Measurements from ENCODE around the gene ZNF423.

ZNF423 gene

DNA sequence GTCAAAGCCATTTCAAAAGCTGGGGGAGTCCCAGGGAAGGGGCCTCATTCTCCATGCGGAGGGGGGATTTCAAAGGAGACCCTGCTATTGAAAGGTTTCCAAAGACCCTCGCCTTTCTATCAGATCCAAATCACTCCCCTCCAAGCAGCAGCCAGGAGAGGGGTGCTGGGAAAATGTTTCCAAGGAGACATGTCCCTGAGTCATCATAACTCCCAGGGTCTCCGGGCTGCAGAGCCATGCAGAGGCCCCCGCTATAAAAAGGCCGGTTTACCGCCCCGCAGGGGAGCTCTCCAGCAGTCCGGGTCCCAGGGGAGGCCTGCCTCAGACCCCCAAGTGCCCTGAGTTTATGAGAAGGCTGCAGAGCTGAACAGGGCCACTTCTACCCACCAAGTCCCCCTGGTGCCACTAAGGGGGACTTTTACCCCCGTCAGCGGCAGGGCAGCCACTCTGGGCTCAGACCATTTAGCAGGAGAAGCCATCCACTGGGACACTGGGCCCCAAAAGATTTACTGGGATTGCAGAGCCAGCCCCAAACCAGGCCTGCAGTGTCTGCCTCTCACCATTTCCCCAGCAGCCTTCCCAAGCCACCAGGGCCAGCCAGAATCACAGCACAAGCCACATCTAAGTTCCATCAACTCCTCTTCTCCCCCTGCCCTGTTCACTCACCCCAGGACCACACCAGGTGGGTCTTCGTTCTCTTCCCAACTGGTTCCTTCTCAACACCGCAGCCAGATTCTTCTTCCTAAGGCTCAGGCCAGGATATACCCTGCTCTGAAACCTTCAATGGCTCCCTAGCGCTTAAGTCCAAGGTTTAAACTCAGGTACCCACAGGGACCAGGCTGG is 234.4 kb downstream of the ZNF423 start:
- no peak for DNase-seq (ENCODE audit: low read depth)

DNA sequence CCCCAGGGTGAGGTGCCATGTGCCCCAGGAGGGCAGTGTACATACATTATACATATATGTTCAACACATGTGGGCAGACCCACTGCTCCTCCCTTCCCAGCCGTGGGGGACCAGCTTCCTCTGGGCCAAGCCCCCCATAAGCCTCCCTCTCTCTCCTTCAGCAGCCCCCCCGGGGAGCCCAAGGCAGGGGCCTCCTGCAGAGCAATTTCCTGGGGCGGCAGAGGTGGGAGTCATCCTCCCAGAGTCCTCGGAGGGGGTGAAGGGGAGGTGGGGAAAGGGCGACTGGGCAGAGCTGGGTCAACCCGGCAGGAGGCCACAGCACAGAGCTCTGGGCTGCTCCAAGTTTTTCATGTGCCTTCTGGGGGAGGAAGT is 235.1 kb downstream of the ZNF423 start:
- DNase-seq (ENCODE audit: low read depth), result no peak

DNA sequence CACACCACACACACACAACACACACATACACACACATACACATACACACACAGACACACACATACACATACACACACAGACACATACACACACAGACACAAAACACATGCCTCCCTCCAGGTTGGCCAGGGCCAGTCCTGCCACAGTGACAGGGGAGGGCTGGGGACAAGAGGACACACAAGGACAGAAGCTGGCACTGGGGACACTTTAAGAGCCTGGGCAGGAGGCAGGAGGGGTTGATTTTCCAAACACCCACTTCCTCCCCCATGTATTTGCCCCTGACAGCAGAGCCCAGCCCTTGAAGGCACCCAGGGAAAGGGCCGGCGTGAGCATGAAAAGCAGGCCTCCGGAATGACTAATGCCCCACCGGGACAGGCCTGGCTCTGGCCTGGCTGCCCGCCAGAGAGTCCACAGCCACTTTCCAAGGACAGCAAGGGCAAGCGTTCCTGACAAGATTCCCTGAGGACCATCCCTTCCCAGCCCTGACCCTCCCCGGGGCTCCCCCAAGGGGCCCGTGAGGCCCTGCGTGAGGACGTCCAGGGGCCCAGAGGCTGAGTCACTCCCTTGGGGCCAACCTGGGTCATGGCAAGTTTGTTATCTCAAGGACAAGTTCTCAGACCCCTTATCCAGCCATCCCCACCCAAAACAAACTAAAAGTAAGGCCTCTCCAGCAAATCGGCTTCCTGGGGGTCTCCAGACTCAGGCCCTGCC is 235.6 kb downstream of the ZNF423 start:
- no peak for DNase-seq (ENCODE audit: low read depth)

DNA sequence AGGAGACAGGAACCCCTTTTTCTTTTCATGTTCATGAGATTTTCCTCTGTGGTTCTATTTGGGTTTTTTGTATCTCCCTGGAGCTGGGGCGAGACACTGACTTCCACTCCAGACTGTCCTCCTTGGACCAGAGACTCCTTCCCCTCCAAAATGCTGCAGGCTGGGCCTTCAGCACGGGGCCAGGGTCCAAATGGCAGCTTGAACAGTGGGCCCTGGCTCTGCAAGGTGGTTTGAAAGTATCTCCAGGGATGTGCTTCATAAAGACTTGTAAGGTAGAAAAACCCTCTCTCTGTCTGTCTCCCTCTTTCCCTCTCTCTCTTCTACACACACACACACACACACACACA is 236.1 kb downstream of the ZNF423 start:
- no peak for DNase-seq (ENCODE audit: low read depth)

DNA sequence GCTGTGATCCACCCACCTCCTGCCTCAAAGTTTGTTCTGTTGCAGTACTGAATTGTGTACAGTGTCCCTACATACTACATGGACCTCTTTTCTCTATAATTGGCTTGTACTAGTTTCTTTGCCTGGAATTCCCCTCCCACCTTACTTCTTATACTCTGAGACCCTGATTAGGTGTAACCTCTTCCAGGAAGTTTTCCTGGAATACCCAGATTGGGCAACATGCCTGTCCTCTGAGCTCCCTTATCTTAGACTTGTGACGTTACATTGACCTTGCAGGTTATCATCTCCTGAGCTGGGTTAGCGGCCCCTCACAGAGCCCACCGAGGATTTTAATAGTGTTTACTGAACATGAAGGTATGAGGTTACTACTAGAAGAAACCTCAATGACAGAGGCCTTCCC is 237.0 kb downstream of the ZNF423 start:
- DNase-seq (ENCODE audit: low read depth), result no peak

DNA sequence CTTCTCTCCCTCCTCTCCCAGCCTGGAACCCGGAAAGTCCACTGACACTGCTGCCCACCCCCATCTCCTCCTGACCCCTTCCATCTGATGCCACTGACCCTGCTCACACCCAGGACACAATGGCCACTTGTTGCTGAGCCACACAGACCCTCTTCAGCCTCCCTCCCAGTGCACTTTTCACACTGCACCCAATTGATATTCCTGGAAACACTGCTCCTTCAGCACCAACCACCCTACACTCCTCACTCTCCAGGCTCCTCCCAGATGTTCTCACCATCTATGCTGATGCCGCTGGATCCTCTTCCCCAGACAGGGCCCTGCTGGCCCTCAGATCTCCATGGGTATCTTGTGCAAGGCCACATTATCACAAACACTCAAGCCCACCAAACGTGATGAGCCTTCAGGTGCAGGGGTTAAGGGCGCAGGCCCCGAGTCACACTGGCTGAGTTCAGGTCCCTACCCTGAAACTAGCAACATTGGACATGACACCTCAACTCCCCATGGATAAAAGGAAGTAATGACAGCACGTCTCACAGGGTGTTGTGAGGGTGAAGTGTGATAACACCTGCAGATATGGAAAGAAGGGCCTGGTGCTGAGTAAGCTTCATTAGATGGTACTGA is 238.1 kb downstream of the ZNF423 start:
- no peak for DNase-seq (ENCODE audit: low read depth)

DNA sequence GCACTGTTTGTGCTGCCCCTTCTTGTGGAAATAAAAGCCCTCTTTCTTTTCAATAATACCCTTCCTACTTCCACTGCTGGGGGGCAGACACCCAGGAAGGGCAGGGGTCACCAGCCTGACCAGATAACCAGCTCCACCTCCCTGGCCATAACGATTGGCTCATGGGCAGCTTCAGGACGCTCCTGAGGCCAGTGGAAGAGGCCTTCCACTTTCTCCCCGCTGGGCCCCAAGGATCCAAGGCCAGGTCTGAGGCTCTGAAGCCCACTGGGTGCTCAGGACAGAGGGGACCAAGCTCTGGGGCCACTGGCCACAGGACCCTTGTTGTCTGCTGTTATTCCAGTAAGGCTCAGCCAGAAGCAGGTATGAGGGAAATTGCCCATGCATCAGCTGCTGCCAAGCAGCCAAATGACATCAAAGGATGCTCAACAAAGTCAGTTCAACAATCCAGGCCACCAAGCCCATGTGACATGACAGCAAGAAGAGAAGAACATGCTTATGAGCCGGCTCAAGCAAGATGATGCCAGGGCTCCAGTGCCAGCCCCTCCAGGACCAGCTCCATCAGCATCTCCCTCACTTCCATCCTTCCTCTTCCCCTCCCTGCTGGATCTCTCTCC is 238.8 kb downstream of the ZNF423 start:
- no peak for DNase-seq (ENCODE audit: low read depth)

DNA sequence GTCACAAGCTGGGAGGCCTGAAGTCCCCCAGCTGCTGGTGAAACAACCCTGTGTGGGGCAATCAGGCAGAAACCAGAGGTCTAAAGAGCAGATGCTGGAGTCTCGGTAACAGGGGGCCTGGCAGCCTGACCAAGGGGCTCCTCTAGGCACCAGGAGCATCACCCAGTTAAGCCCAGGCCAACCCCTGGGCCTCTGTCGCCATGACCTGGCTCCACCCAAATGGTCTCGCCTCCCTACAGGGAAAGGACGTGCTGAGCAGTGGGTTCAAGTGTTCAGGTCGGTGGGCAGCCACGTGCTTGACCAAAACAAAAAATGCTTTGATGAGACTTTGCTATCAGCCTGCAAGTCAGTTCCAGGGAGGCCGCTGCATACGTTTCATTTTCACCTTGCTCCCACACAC is 240.3 kb downstream of the ZNF423 start:
- DNase-seq (ENCODE audit: low read depth), result no peak

DNA sequence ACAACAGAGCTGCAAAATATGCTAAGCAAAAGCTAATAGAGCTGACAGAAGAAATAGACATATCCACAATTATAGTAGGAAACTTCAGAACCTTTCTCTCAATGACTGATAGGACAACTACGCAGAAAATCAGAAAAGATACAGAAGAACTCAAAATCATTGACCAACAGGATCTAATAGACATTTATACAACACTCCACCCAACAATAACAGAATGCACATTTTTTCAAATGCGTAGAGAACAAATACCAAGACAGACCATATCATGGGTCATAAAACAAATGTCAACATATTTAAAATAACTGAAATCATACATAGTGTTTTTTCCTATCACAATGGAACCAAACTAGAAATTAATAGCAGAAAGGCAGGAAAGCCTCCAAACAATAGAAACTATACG is 244.9 kb downstream of the ZNF423 start:
- no peak for DNase-seq (ENCODE audit: low read depth)

DNA sequence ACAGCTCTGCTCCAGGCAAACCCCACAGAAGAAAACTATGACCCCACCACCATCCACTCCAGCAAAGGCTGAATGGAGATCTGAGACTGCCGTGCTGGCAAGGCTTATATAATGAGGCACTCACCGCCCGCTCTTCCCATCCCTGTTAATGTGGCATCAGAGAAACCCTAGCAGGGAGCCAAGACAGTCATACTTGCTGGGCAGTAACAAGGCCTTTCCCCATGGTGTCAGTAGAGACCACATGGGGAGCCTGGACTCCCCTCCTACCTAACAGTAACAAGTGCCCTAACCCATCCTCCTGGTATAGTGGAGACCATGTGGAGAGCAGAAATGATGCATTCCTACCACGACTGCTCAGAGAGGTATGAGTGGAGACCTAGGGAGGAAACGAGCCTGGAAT is 247.1 kb downstream of the ZNF423 start:
- DNase-seq (ENCODE audit: low read depth), result no peak

DNA sequence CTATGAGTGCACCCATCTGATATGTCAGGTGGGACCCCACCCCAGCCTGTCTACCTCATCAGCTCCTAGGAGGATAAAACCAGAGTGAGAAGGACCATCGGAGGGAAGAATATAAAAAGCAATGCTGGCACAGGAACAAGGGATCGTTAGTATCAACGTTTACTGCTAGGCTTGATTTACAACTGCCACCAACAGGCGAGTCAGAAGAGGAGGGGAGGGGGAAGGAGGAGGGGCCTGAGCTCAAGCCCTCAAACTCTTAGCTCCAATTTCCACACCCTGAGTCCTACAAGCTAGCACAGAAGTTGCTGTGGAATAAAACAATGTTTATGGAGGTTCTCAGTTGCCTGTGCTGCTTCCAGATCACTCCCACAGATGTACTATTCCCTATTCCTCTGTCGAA is 247.8 kb downstream of the ZNF423 start:
- DNase-seq (ENCODE audit: low read depth), result no peak

DNA sequence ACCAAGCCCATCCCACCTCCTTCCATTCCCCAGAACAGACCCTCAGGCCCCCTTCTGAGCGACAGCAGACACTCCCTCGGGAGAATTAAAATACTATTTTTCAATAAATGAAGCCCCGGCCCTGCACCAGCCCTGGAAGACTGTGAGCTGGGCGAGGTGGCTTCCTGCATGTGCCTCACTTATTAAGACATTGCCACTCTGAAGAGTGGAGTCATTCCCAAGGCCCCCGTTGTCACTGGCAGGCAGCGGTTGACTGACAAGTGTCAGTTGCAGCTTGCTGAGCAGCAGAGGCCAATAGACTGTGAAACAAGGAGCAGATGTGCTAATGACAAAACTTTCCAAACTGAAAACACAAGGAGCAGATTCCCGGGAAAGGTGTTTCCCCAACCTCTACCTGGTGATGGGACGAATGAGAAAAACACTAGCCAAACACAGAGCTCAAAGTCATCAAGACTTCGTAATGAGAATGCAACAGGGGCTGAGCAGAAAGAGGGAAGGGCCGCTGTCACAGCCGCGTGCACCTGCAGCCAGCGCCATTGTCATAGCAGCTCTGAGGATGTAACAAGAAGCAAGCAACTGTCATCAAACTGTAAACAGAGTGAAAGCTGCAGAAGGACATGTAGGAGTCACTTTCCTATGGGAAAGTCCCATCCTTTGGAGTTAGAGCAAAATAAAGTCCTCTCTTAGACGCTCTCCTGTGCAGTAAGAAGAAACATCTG is 250.2 kb downstream of the ZNF423 start:
- no peak for DNase-seq (ENCODE audit: low read depth)

DNA sequence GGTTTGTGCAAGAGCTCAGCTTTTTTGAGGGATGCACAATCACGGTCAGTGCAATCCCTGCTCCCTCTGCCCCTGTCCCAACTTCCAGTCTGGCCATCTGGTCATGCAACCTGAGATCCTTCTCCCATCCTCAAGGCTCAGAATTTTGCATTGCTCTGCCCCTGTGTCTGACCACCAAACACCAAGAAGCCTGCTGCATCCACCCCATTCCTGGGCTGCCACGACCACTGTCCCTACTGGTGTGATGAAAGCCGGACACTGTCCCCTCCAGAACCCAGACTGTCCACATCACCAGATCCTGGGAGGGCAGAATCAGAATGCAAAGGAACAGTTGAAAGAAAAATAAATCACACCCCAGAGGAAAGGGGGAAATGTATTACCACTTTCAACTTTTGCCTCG is 251.3 kb downstream of the ZNF423 start:
- no peak for DNase-seq (ENCODE audit: low read depth)

DNA sequence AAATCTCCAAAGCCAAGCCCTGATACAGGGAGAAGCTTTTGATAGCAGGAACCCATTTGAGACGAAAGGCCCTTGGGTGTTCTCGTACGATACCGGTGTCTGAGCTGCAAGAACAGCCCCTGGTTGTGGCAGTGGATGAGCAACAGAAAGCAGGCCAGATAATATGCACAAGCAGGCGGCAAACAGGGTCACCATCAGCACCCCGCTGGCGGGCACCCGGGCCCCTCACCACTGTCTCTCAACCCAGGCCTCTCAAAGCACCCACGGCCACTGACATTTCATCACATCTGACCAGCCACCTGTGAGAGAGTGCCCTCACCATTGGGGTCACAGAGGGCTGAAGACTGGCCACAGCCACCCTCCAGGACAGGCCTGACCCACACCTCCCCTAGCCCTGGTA is 252.0 kb downstream of the ZNF423 start:
- no peak for DNase-seq (ENCODE audit: low read depth)

DNA sequence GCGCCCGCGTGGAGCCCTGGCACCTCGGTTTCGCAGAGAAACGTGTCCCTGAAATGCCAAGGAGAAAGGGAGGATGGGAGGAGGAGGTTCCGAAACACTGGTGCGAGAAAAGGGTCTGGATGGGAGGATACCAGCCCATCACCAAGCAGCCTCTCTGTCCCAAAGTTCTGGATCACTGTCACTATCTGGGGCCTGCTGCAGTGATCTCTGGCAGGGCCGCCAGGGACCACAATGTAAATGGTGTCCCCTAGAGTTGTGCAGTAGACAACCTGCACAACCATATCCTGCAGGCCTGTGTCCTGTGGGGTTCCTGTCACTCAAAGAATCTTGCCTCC is 253.0 kb downstream of the ZNF423 start:
- no peak for DNase-seq (ENCODE audit: low read depth)

DNA sequence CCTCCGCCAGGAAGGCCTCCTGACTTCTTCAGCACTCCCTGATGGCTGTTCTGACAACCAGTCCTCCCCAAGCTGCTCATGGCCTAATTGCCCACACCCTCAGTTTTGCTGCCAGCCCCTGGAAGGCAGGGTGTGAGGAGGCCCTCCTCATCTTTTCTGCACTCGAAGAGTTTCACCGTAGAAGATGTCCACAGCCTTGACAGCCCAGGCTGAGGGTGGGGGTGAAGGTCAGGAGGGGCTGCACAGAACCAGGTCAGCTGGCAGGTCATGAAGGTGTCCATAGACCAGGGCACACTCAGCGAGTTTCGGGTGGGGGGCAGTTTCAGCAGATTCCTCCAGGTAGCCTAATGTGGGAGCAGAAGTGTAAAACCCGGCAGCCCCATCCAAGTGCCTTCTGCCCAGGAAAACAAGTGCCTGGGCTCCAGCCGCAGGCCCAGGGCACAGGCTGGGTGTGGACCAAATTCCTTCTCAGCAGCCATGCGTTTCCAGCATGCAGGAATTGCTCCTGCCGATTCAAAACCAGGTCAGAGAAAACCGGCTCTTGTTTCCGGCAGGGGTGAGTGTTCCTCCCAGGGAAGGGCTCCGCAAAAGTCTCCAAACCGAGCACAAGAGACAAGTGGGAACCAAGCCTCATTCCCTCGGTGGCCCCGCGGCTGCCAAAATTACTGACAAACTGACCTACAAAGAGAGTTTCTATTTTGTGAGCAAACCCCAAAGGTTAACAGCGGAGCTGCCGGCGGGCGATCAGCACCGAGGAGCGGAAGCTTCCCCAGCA is 253.5 kb downstream of the ZNF423 start:
- DNase-seq (ENCODE audit: low read depth), result no peak

DNA sequence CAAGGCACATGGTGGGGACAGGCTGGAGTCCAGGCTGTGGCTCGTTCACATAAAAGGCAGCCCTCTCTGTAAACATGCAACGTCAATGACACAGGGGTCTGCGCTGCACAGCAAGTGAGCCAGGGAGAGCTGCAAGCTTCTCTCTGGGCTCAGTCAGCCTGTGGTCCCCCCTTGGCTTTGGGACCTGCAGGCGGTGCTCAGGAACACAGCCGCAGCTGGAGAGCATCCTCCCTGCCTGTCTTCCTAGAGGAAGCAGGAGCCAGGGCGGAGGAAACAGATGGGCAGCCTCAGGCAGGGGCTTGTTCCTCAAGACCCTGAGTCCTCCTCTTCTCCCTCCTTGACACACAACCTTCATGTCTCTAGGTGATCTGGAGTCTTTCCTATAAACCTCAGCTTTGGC is 254.3 kb downstream of the ZNF423 start:
- DNase-seq (ENCODE audit: low read depth), result no peak

DNA sequence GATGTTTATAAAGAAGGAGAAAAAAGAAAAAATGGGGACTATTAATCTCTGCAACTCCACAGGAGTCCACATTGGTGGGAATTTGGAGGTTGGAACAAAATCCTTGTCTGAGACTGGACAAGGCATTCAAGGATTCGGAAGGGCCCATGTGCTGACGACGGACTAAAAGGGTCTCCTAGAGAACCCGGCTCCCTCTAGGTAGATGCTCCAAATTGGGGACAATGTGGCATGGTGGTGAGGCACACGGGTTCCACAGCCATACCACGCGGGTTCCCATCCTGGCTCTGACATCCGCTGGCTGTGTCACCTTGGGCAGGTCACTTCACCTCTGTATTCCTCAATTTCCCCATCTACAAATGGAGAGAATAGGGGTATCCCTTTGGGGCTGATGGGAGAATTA is 254.9 kb downstream of the ZNF423 start:
- no peak for DNase-seq (ENCODE audit: low read depth)

DNA sequence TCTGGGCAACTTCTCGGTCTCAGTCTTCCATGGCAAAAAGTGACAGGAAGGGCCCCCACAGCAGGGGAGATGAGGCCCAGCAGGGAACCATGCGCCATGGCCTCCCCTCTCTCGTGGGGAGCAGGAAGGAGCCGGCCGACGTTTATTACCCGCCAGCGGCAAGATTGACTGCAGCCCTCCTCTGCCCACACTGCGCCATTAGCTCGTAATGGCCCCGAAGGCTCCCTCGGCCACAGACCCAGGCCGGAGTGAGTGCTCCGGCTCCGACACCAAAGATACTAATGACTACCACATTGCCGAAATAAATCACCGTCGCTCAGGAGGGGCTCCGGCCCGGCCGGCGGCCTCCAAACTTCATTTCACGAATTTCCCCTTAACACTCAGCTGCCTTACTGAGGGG is 255.4 kb downstream of the ZNF423 start:
- no peak for DNase-seq (ENCODE audit: low read depth)

DNA sequence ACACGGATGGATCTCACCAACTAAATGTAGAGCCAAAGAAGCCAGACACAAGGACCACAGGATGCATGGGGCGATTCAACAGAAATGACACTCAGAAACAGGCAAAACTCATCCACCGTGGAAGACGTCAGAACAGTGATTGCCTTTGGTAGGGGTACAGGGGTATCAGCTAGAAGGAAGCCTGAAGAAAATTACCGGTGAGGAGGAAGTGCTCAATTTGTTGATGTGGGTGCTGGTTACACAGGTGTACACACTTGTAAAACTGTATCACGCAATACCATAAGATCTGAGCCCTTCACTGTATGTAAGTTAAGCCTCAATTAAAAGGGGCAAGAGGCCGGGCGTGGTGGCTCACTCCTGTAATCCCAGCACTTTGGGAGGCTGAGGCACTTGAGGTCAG is 256.2 kb downstream of the ZNF423 start:
- DNase-seq (ENCODE audit: low read depth), result no peak

DNA sequence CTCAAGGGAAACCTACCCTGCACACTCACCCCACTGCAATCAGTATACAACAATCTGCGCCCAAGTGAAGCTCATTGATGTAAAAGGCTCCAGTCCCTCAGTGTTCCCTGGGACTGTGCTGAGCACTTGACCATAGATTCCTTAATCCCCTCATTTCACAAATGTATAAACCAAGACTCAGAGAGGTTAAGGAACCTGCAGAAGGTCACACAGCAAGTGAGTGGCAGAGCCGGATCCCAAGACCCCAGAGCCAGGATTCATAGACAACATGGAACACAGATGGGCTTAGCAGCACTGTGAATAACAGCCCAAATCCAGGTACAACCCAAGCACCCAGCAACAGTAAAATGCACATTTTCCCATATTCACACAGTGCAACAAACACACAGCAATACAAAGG is 256.6 kb downstream of the ZNF423 start:
- DNase-seq (ENCODE audit: low read depth), result no peak
